Stimulated activated CD8-positive, alpha-beta memory T cell treated with anti-CD3 and anti-CD28 coated beads, Interleukin-7, amount 100 ng/mL, for 1 hour (primary cell): ENCODE data around the gene PAM.
"Not testable (repeated sequence)": the region's sequence is repeated elsewhere in the genome, so short reads cannot be mapped to it uniquely, and the experiment has no call there.

Experiments used
- DNase-seq, 2 donors: peaks; one replicate each; pipeline ENCODE4 v3.0.0-alpha.2; 2020; ENCODE audit warnings: low read depth in 2 of 2

Gene PAM

DNA sequence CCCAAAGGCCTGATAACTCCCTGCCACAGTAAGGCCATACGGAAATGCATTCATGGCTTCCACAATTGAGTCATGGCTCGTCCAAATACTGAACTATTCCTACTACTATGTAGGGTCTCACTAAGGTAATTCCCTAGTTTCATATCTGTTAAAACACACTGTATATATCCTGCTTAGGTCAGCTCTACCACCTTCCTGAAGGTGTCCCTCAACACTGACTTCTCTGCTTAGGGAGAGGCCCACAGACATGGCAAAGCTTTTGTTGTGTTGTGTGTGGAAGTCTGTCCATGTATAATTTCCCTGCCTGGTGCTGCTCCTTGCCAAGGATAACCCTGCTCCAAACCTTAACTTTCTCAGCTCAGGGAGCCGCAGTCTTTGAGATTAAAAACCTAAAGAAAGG is 304.4 kb downstream of the PAM start:
- no peak for DNase-seq

- DNase-seq: no peak
Measured at GRCh38 chr5:103060424-103060954, 305.4 kb downstream of the PAM start.

DNA sequence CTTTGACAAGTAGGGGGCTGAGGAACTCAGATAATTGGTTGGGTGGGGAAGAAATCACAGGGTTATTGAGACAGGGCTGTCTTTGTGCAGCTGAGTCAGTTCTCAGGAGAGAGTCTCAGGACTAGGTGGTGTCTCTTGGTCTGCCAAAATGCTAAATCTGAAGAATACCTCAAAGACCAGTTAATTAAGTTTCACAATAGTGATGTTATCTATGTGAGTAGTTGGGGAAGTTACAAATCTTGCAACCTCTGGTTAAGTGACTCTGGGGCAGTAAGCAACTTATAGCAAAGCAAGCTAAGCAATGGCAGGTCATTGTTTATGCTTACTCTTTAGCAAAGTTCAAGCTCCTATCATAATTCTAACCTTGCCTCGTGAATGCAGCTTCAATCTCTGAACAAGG is 311.2 kb downstream of the PAM start:
- no peak for DNase-seq

GRCh38 chr5:103073500-103073899 is 318.4 kb downstream of the PAM start:
- not testable (repeated sequence) for DNase-seq

- no peak for DNase-seq
Measured at GRCh38 chr5:103075442-103075841, 320.3 kb downstream of the PAM start.
